Measurements from ENCODE around the gene RAPGEF6.
A peak's percentile ranks its signal among the peaks of the same experiment; 100 is the strongest.
"Not testable (repeated sequence)": the region's sequence is repeated elsewhere in the genome, so short reads cannot be mapped to it uniquely, and the experiment has no call there.

The RAPGEF6 gene

GRCh38 chr5:131431794-131432193 lies 203.2 kb downstream of the RAPGEF6 start:
- no peak for DNase-seq (ENCODE audit: low read depth)

GRCh38 chr5:131430794-131431193 lies 204.2 kb downstream of the RAPGEF6 start:
- no peak for DNase-seq (ENCODE audit: low read depth)

- DNase-seq (ENCODE audit: low read depth): no peak
These were observed 209.0 kb downstream of the RAPGEF6 start for GRCh38 chr5:131426011-131426410.

GRCh38 chr5:131423056-131423455 lies 212.0 kb downstream of the RAPGEF6 start:
- no peak for DNase-seq (ENCODE audit: low read depth)

- DNase-seq (ENCODE audit: low read depth): no peak
These were observed 215.2 kb downstream of the RAPGEF6 start for GRCh38 chr5:131419877-131420276.

GRCh38 chr5:131418846-131419245 lies 216.2 kb downstream of the RAPGEF6 start:
- DNase-seq (ENCODE audit: low read depth): no peak

GRCh38 chr5:131417240-131417869 lies 217.7 kb downstream of the RAPGEF6 start:
- DNase-seq (ENCODE audit: low read depth): peak; percentile 80

GRCh38 chr5:131416729-131417128 lies 218.3 kb downstream of the RAPGEF6 start:
- DNase-seq (ENCODE audit: low read depth): no peak

- DNase-seq (ENCODE audit: low read depth): no peak
These were observed 221.1 kb downstream of the RAPGEF6 start for GRCh38 chr5:131413605-131414559.

GRCh38 chr5:131406975-131407638 lies 227.9 kb downstream of the RAPGEF6 start:
- no peak for DNase-seq (ENCODE audit: low read depth)

GRCh38 chr5:131406076-131406475 lies 229.0 kb downstream of the RAPGEF6 start:
- no peak for DNase-seq (ENCODE audit: low read depth)

- DNase-seq (ENCODE audit: low read depth): no peak
These were observed 229.4 kb downstream of the RAPGEF6 start for GRCh38 chr5:131405674-131406073.

GRCh38 chr5:131400585-131400984 lies 234.4 kb downstream of the RAPGEF6 start:
- DNase-seq (ENCODE audit: low read depth): no peak

GRCh38 chr5:131399007-131399406 lies 236.0 kb downstream of the RAPGEF6 start:
- not testable (repeated sequence) for DNase-seq (ENCODE audit: low read depth)

GRCh38 chr5:131396630-131397273 lies 238.3 kb downstream of the RAPGEF6 start:
- DNase-seq (ENCODE audit: low read depth): no peak

- no peak for DNase-seq (ENCODE audit: low read depth)
These were observed 239.0 kb downstream of the RAPGEF6 start for GRCh38 chr5:131396015-131396414.

- DNase-seq (ENCODE audit: low read depth): peak; percentile 41
These were observed 240.9 kb downstream of the RAPGEF6 start for GRCh38 chr5:131394128-131394527.

- DNase-seq (ENCODE audit: low read depth): no peak
These were observed 241.5 kb downstream of the RAPGEF6 start for GRCh38 chr5:131393498-131393968.

- no peak for DNase-seq (ENCODE audit: low read depth)
These were observed 242.4 kb downstream of the RAPGEF6 start for GRCh38 chr5:131392466-131393095.

- DNase-seq (ENCODE audit: low read depth): no peak
These were observed 245.2 kb downstream of the RAPGEF6 start for GRCh38 chr5:131389869-131390265.

GRCh38 chr5:131389096-131389868 lies 245.7 kb downstream of the RAPGEF6 start:
- no peak for DNase-seq (ENCODE audit: low read depth)
